ENCODE data around the gene NOS2. TPM values are rescaled to one million over a fixed set of nuclear protein-coding genes. Genes with fewer than 3 reads are reported as not detected.
"Not testable (repeated sequence)": the region's sequence is repeated elsewhere in the genome, so short reads cannot be mapped to it uniquely, and the experiment has no call there.

The NOS2 gene
- total RNA-seq, 2 donors from 2014 or later = 29.7 to 34.5 TPM

GRCh38 chr17:27733773-27734172 is 66.6 kb downstream of the NOS2 start:
- Histone ChIP-seq H3K27ac (no peak overlapping the region), H3K9me3 (no peaks in the 10 kb centered on the region), H3K9ac (ENCODE audit: low read depth in 2 of 2, low read length in 2 of 2) (no peak overlapping the region), H3K36me3 (no peaks in the 10 kb centered on the region), H3K27me3 (no peaks in the 10 kb centered on the region), H3K4me1 (no peaks in the 10 kb centered on the region), H3K4me3 (no peak overlapping the region)
- no peak for TF ChIP-seq CTCF (IDR thresholded peaks at IDR 0.05)
- intact Hi-C loops (cut with DNase I) = no loop called here
- DNase-seq = no peak

- H3K9ac ChIP-seq (ENCODE audit: low read depth in 2 of 2, low read length in 2 of 2); intact Hi-C loops (cut with DNase I); H3K4me1 ChIP-seq; H3K27ac ChIP-seq; H3K9me3 ChIP-seq; H3K4me3 ChIP-seq; DNase-seq; H3K27me3 ChIP-seq; H3K36me3 ChIP-seq: not testable (repeated sequence)
Observed at GRCh38 chr17:27732746-27733145, 67.6 kb downstream of the NOS2 start.

- H3K36me3 ChIP-seq; H3K4me3 ChIP-seq; intact Hi-C loops (cut with DNase I); H3K27ac ChIP-seq; H3K9me3 ChIP-seq; H3K27me3 ChIP-seq; H3K9ac ChIP-seq (ENCODE audit: low read depth in 2 of 2, low read length in 2 of 2); DNase-seq; H3K4me1 ChIP-seq: not testable (repeated sequence)
Observed at GRCh38 chr17:27725982-27726381, 74.3 kb downstream of the NOS2 start.

GRCh38 chr17:27721797-27722196 is 78.5 kb downstream of the NOS2 start:
- Histone ChIP-seq H3K9ac (ENCODE audit: low read depth in 2 of 2, low read length in 2 of 2) (no peak overlapping the region), H3K36me3 (no peaks in the 10 kb centered on the region), H3K27me3 (no peaks in the 10 kb centered on the region), H3K9me3 (no peaks in the 10 kb centered on the region), H3K4me1 (no peaks in the 10 kb centered on the region), H3K27ac (no peak overlapping the region), H3K4me3 (no peak overlapping the region)
- intact Hi-C loops (cut with DNase I) = no loop called here
- DNase-seq = no peak
- no peak for TF ChIP-seq CTCF (IDR thresholded peaks at IDR 0.05)

Other genes starting within 250 kb of the NOS2 start
- 100 to 1,000 TPM; 370 to 444 TPM for gene LGALS9, start 169.3 kb downstream of the NOS2 start, total RNA-seq
- 1 to 10 TPM; 2.7 to 2.9 TPM for gene LYRM9, start 92.8 kb upstream of the NOS2 start, total RNA-seq
- 10 to 100 TPM; 17.2 to 20.9 TPM for gene NLK, start 242.1 kb upstream of the NOS2 start, total RNA-seq